NCI-H1105 treated with DMSO at 0.1 percent for 48 hours (cell line): Measurements from ENCODE around the gene CTIF.
"Not testable (repeated sequence)": the region's sequence is repeated elsewhere in the genome, so short reads cannot be mapped to it uniquely, and the experiment has no call there.

Experiments used
- DNase-seq: peaks from one replicate; lab custom pipeline; 2025; lab: John Stamatoyannopoulos, UW

CTIF gene

GRCh38 chr18:48868468-48869466 lies 329.9 kb downstream of the CTIF start:
- no peak for DNase-seq

- DNase-seq = no peak
Measured at GRCh38 chr18:48869591-48869990, 330.8 kb downstream of the CTIF start.

DNA sequence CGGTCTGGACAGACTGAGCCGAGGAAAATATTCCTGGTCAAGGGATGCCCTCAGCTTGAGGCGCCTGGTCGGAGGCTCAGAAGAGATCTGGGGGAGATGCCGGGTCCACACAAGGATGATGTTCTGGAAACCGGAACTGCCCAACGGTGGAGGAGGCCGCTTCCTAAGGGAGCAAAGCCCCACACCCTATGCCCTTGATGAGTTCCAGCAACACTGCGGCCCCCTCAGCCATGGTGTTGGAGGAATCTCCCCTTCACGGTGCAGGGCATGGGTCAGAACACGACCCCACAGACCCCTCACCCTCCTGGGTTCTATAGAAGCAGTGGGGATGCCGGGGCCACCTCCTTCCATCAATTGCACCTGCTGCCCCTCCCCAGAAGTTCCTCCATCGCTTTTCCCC lies 332.1 kb downstream of the CTIF start:
- DNase-seq = not testable (repeated sequence)

- DNase-seq = no peak
Measured at GRCh38 chr18:48871391-48872166, 332.7 kb downstream of the CTIF start.

DNA sequence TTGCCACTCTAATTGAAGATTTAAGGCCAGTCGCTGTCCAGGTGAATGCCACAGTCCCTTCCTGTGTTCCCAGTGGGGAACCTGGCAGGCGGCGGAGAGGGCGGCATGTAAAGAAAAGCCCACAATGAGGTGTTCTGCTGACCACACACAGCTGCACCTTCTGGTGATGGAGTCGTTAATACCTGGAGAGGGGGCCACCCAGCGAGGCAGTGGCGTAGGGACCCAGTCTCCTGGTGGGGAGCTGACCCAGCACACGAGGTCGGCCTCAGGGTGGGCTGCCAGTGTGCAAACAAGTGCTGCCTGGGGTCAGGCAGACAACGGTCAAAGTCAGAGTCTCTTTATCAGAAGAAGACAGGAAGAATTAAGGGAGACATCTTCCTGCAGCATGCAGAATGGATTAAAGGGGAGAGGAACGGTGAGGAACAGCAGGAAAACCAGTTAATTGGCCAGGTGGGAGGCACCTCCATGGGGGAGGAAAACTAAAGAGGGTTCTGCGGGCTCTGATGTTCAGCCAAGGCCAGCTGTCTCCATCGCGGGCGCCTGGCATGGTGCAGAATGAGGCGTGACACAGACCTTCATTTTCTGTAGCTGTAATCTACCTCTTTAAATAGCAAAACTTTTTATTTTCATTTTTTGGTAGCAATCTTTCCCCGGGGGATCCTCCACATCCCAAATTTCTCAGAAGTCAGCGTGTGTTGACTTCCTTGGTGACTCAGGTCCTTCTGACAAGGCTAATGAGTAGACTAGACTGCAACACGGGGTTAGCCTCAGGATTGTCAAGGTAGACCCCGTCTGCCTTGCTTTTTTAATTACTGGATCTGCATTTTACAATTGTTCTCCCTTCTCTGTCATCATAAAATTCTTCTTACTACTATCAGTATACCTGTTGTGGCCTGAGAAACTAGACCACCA lies 333.7 kb downstream of the CTIF start:
- no peak for DNase-seq

DNA sequence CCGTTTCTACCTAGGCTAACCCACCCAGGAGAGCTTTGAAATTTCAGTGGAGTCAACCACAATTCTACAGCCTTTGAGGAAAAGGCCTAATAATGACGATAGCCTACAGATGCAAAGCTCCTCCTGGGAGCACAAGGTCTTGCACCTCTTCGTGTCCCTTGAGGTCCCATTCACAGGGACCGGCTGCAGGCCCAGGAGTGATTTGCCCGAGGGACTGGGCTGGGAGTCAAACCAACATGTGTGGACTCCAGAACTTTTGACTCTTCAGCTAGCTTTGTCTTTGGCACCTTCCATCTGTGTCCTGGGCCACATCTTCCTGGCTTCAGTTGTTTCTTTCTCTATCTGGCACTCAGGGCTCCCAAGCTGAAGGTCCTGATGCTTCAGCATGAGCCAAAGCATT lies 335.4 kb downstream of the CTIF start:
- no peak for DNase-seq

- DNase-seq = no peak
Measured at GRCh38 chr18:48874701-48875162, 335.9 kb downstream of the CTIF start.

- DNase-seq = no peak
Measured at GRCh38 chr18:48875314-48875941, 336.6 kb downstream of the CTIF start.

GRCh38 chr18:48875942-48876511 lies 337.2 kb downstream of the CTIF start:
- no peak for DNase-seq

DNA sequence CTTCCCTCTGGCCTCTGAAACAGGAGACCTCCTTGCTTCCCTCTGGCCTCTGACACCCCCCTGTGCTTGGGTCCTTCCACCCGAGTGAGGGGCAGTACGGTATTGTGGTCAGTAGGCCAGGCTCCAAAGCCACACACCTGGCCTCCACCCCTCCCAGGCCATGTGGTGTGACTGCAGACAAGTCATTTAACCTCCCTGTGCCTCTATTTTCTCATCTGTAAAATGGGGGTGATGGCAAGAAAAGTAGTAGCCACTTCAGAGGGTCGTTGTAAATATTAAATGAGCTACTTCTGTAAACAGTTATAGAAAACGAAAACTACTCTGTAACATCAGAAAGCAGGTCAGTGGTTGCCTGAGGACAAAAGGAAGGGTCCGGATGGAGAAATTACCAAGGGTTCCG lies 337.8 kb downstream of the CTIF start:
- no peak for DNase-seq

- no peak for DNase-seq
Measured at GRCh38 chr18:48877941-48878340, 339.1 kb downstream of the CTIF start.

DNA sequence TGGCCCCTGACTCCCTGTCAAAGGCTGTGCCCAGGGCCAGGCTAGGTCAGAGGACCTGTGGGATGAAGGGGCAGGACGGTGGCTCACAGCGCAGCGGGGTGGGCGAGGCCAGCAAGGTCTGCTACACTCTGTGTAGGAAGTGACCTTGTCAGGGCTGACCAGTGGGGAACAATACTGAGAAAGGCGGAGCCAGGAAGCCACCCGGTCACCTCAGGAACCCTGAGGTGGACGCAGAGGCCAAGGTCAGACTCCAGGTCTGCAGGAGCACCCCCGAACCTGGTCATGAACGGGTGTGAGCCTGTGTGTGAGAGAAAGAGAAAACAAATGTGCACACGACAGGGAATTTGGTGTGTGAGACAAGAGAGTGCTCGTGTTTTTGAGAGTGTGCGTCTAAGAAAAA lies 339.6 kb downstream of the CTIF start:
- no peak for DNase-seq

- DNase-seq = no peak
Measured at GRCh38 chr18:48879008-48879431, 340.2 kb downstream of the CTIF start.

DNA sequence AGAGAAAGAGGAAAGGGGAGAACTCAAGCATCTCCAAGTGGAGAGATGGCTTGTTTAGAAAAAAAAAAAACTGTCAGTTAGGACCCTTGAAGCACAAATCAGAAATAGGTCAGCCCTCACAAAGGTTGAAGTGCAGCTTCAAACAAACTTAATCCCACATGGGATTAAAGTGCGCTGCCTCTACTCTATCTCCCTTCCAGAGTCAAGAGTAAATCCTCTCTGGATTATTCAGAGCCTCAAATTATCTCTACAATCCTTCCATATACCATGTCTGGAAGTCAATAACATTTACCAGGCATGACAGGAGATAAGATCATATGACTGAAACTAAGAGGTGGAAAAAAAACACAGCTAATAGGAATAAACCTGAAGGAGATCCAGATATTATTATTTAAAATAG lies 342.1 kb downstream of the CTIF start:
- no peak for DNase-seq

- DNase-seq = no peak
Measured at GRCh38 chr18:48882379-48882778, 343.5 kb downstream of the CTIF start.

GRCh38 chr18:48884306-48884705 lies 345.5 kb downstream of the CTIF start:
- no peak for DNase-seq

DNA sequence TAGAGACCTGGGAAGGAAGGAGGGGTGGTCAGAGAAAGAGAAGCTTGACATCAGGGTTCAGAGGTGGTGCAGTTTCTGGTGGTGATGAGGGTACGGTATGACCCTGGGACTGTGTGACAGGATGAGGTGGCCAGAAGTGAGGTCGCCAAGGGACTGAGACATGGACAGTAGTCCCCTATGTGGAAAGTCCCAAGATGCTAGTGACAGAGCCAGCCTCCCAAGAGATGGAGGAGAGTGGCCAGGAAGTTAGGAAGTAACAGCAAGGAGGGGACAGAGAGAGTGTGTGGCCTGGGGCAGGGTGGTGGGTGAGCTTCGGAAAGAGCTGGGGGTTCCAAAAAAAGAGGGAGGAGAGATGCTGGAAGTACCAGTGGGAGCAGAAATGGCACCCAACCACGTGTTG lies 345.9 kb downstream of the CTIF start:
- DNase-seq = no peak

GRCh38 chr18:48885266-48885923 lies 346.6 kb downstream of the CTIF start:
- DNase-seq = no peak

- no peak for DNase-seq
Measured at GRCh38 chr18:48885924-48886400, 347.1 kb downstream of the CTIF start.
